Measurements from ENCODE around the gene SLC24A3. TPM values are rescaled to one million over a fixed set of nuclear protein-coding genes. Genes with fewer than 3 reads are reported as not detected.

Gene SLC24A3
- total and polyA plus RNA-seq, 11 donors, result 0.26 to 3.9 (median 0.77) TPM

GRCh38 chr20:19354950-19355349, 142.5 kb downstream of the SLC24A3 start:
- intact Hi-C loops (cut with DNase I), result no loop called here
- Histone ChIP-seq H3K27ac (no peak overlapping the region), H3K4me3 (no peak overlapping the region), H3K9me3 (no peaks in the 10 kb centered on the region), H3K4me1 (no peaks in the 10 kb centered on the region), H3K27me3 (no peaks in the 10 kb centered on the region), H3K36me3 (no peaks in the 10 kb centered on the region)
- DNase-seq, result no peak
- WGBS, 4 donors, result 68 to 79% (median 74%) methylated on average over 3 of the region's 3 CpGs
- no peak for ATAC-seq
- TF ChIP-seq POLR2A (IDR thresholded peaks at IDR 0.05) (no peak), CTCF (IDR thresholded peaks at IDR 0.05) (no peak)

- peaks cover 0 to 7% (median 0%) of the 10 kb centered on the region in 12 donors for H3K4me1 ChIP-seq
- ATAC-seq, result no peak
- H3K4me3 ChIP-seq, result no peak overlapping the region
- H3K36me3 ChIP-seq, result no peaks in the 10 kb centered on the region
- TF ChIP-seq POLR2A (IDR thresholded peaks at IDR 0.05), result no peak
- peak in 2 of 12 donors; percentile 4 to 11 for TF ChIP-seq CTCF (IDR thresholded peaks at IDR 0.05)
- H3K9me3 ChIP-seq, result no peaks in the 10 kb centered on the region
- 37 to 51% (median 45%) methylated on average over 3 of the region's 3 CpGs for WGBS, 4 donors
- H3K27ac ChIP-seq, result no peak overlapping the region
- intact Hi-C loops (cut with DNase I), result loop anchor here in 1 of 10 donors (10.0 kb wide), 1 partner anchor 303 kb away; no protein-coding TSS in a partner anchor
- no peak for DNase-seq
- H3K27me3 ChIP-seq, result no peaks in the 10 kb centered on the region
Observed at GRCh38 chr20:19361790-19362189, 149.3 kb downstream of the SLC24A3 start.

- H3K9me3 ChIP-seq, result no peaks in the 10 kb centered on the region
- intact Hi-C loops (cut with DNase I), result loop anchor here in 1 of 10 donors (10.0 kb wide), 1 partner anchor 301 kb away; no protein-coding TSS in a partner anchor
- peaks cover 0 to 7% (median 0%) of the 10 kb centered on the region in 12 donors for H3K4me1 ChIP-seq
- ATAC-seq (no peak), DNase-seq (no peak)
- no peaks in the 10 kb centered on the region for H3K36me3 ChIP-seq
- no peak for TF ChIP-seq POLR2A (IDR thresholded peaks at IDR 0.05)
- no peak for TF ChIP-seq CTCF (IDR thresholded peaks at IDR 0.05)
- 66 to 78% (median 72%) methylated on average over 4 of the region's 4 CpGs for WGBS, 4 donors
- no peak overlapping the region for H3K27ac ChIP-seq
- H3K4me3 ChIP-seq, result no peak overlapping the region
- no peaks in the 10 kb centered on the region for H3K27me3 ChIP-seq
Observed at GRCh38 chr20:19363476-19363875, 151.0 kb downstream of the SLC24A3 start.

GRCh38 chr20:19367591-19367990, 155.1 kb downstream of the SLC24A3 start:
- ATAC-seq, result no peak
- no peaks in the 10 kb centered on the region for H3K36me3 ChIP-seq
- no peaks in the 10 kb centered on the region for H3K4me1 ChIP-seq
- TF ChIP-seq CTCF (IDR thresholded peaks at IDR 0.05) (no peak), POLR2A (IDR thresholded peaks at IDR 0.05) (no peak)
- intact Hi-C loops (cut with DNase I), result loop anchor here in 1 of 10 donors (10.0 kb wide), 1 partner anchor 297 kb away; no protein-coding TSS in a partner anchor
- no peaks in the 10 kb centered on the region for H3K9me3 ChIP-seq
- no peak for DNase-seq
- 82 to 85% (median 83%) methylated on average over 2 of the region's 2 CpGs for WGBS, 4 donors
- H3K27ac ChIP-seq, result no peak overlapping the region
- no peak overlapping the region for H3K4me3 ChIP-seq
- no peaks in the 10 kb centered on the region for H3K27me3 ChIP-seq

Data from heart left ventricle (tissue), 16 donors.